ENCODE data around the gene C6orf47.
"Not testable (repeated sequence)": the region's sequence is repeated elsewhere in the genome, so short reads cannot be mapped to it uniquely, and the experiment has no call there.

Gene C6orf47

DNA sequence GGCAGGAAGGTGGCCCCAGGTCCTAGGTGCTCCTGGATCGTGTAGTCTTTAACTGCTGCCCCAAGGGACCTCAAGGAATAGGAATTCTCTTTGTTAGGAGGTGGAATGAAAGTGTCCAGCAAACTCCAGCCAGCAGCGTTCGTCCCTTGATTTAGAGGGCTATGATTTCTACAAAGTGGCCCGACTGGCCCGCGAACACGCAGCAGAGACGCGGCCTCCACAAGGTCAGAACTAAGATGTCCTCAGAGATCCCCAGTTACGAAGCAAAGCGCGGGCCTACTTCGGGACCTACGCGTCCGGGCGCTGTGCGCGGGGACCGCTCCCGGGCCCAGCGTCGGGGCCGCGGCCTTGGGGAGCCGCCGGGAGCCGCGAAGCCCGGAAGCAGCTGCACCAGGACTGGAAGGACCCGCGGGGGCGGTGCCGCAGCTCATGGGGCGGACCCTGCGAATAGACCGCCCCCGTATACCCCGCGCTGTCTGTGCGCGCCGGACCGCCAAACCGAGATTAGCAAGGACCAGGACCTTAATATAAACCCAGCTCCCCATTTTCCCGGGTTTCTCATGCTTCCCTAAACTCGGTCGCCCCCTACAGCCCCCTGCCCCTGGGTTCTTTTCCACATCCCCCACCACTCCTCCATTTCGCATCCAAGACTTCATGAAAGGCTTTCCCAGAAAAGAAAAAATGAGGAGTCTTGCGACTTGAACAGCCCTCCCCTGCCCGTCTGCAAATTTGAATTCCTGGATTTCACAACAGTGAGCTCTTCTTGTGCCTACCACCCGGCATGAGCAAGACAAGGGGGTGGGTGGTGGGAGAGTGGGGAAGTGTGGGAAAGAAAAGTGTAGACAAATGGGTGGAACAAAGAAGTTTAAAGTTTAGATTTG, at the start of gene C6orf47:
Gene C6orf47 (minus strand): TSS at position 398 of the 881 bp plus-strand sequence. CDS start 831 bp downstream, outside the sequence.
- peak; percentile 58 to 64 for DNase-seq (ENCODE audit: low read depth in 2 of 2)

- DNase-seq (ENCODE audit: low read depth in 2 of 2) = not testable (repeated sequence)
These were observed 48.6 kb upstream of the C6orf47 start for GRCh38 chr6:31709157-31709556.

GRCh38 chr6:31708224-31708623, 47.6 kb upstream of the C6orf47 start:
- no peak for DNase-seq (ENCODE audit: low read depth in 2 of 2)

DNA sequence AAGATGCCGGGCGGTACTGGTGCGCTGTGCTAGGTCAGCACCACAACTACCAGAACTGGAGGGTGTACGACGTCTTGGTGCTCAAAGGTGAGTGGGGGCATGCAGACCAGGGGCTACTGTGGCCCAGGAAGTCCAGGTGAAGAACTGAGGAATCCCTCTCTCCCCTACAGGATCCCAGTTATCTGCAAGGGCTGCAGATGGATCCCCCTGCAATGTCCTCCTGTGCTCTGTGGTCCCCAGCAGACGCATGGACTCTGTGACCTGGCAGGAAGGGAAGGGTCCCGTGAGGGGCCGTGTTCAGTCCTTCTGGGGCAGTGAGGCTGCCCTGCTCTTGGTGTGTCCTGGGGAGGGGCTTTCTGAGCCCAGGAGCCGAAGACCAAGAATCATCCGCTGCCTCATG, 47.1 kb upstream of the C6orf47 start:
- DNase-seq (ENCODE audit: low read depth in 2 of 2) = no peak

- no peak for DNase-seq (ENCODE audit: low read depth in 2 of 2)
These were observed 46.0 kb upstream of the C6orf47 start, which contains the start of gene LY6G6F for GRCh38 chr6:31706599-31706998. Gene LY6G6F (plus strand): TSS chr6:31706866. CDS start chr6:31706907, 41 bp downstream.

- no peak for DNase-seq (ENCODE audit: low read depth in 2 of 2)
These were observed 45.4 kb upstream of the C6orf47 start for GRCh38 chr6:31705931-31706330.

- DNase-seq (ENCODE audit: low read depth in 2 of 2) = peak; percentile 93 to 95
These were observed 42.5 kb upstream of the C6orf47 start, which contains the start of gene ABHD16A for GRCh38 chr6:31702819-31703716. Gene ABHD16A (minus strand): TSS chr6:31703324. CDS start chr6:31703281, 43 bp downstream.

DNA sequence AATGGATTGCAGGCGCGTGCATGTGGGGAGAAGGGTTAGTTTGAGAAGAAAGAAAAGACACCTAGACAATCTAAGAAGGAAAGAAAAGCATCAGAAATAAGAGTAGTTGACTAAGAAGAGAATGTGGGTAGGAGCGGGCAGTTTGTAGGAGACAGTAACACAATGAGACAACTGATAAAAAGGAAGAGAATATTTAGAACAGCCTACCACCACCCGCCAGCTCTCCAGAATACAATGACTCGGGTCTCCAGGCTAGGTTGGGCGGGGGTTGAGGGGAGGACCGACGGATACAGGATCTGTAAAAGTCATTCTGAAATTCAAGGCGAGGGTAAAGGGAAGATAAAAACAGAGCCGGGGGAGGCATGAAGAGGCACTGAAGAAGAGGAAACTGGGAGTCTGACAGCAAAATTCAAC, 41.8 kb upstream of the C6orf47 start:
- DNase-seq (ENCODE audit: low read depth in 2 of 2) = no peak

- no peak for DNase-seq (ENCODE audit: low read depth in 2 of 2)
These were observed 41.3 kb upstream of the C6orf47 start for GRCh38 chr6:31701666-31702404.

- DNase-seq (ENCODE audit: low read depth in 2 of 2) = no peak
These were observed 40.3 kb upstream of the C6orf47 start for GRCh38 chr6:31700740-31701401.

DNA sequence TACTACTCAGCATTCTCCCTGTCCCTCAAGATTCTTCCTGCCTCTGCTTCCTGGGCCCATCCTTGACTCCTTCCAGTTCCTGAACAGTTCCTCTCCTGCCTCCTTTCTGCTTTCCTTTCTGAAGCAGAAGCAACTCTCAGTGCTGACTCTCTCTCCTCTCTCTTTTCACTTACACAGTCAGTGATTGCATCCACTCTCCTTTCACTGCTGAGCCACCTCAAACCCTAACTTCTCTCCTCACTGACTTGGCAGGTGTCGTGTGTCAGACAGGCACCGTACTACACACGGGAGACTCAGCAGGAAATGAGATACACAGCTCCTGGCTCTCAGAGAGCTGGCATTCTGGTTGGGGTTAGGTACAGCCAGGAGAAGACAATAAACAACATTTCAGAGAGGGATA, 37.0 kb upstream of the C6orf47 start:
- DNase-seq (ENCODE audit: low read depth in 2 of 2) = no peak

DNA sequence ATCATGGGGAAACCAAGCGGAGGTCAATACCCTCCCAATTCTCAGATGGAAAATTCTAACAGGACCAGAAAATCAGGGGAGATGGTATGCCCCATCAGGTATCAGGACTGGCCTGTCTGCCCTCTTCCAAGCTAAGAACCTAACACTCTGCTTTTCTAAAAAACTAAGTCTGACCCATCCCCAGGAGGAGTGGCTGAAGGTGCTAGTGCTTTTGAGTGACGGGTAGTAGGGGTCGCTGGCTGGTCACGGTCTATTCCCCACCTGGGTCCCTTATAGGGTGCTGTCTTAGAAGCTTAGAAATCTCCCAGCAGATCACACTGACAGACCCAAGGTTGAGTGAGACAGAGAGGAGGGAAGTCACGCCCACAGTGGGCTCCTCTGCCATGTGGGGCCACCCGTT, 33.0 kb upstream of the C6orf47 start:
- no peak for DNase-seq (ENCODE audit: low read depth in 2 of 2)

DNA sequence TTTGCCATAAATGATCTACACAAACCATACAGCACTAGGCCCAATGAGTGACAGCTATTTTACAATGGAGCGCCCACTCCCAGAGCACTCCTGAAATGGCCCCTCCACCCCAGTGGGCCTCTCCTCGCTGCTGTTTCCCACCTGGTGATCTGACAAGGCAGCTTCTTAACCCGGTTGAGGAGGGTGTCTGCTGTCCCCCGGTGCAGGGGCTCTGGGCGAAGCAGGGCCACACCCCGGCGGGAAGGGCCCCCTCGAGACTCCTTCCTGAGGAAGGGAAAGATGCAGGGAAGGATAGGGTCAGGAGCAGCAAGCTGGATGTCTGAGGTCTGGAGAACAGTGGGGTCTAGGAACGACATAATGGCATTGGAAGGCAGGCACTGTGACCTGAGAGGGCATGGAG, 32.3 kb upstream of the C6orf47 start:
- DNase-seq (ENCODE audit: low read depth in 2 of 2) = no peak

GRCh38 chr6:31692353-31692752, 31.8 kb upstream of the C6orf47 start:
- no peak for DNase-seq (ENCODE audit: low read depth in 2 of 2)

DNA sequence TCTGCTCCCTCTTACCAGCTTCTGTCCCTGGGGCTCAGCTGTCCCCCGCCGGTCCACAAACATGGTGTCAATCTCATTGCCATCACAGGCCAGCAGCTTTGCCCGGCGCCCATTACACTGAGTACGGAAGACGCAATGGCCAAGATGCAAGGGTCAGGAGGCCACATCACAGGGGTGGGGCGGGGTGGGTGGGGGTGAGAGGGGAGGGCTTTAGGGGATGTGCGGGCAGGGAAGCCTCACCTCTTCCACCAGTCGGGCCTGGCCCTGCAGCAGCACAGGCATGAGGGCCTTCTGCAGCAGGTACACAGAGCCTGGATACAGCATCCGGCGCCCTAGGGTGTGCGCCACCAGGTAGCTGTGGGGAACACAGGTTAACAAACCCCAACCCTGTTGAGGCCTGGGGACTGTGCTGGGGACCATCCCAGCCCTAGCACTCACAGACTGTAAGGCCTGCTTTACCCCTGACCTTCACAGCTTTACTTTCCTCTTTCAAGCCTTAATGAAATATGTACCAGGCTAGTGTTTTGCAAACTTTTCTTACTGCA, 31.1 kb upstream of the C6orf47 start:
- no peak for DNase-seq (ENCODE audit: low read depth in 2 of 2)

DNA sequence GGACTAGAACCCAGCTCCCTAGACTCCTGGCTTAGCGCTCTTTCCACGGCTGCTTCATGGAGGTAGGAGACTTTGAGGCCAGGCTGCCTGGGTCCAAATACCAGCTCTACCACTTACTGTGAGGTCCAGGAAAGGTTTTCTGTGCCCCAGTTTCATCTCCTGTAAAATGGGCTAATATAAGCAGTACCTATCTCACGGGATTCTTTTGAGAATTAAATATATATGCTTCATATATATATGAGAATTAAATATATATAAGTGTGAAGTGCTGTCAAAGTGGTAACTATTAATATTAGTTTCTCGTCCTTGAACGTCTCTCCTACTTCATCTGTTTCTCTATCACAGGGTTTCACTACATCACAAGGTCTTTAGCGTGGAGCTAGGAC, 30.5 kb upstream of the C6orf47 start:
- DNase-seq (ENCODE audit: low read depth in 2 of 2) = no peak

GRCh38 chr6:31690231-31691077, 29.9 kb upstream of the C6orf47 start:
- DNase-seq (ENCODE audit: low read depth in 2 of 2) = no peak

- DNase-seq (ENCODE audit: low read depth in 2 of 2) = no peak
These were observed 28.9 kb upstream of the C6orf47 start for GRCh38 chr6:31689249-31690110.
